ENCODE measurements around the gene OR2L13.

DNA sequence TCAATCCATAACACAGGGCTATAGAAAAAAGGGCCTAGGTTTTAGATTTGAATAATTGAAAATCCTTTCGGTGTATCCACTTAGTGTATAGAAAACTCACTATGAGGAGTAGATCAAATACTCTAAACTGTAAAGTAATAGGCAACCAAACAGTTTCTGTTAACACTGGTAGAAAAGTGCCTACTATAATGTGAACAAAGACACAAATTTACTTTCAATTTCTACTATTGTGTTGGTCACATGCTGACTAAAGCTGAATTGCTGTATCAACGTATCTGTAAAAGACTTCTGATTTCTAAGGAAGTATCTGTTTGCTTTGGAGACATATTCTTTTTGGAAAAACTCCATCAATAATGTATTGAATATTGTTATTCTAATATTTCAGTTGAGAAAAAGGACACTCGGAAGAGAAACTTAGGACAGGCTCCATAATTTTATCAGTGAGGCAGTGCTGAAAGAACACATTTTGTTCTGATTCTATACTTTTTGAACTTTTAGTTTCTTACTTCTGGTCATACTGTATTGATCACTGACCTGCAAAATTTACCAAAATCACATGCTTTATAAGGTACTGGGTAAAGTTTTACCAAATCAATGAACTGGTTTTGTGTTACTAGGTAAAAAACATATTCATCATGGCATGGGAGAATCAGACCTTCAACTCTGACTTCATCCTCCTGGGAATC lies 49.7 kb downstream of the OR2L13 start, which contains the start of gene OR2M5:
- TF ChIP-seq, protein P1, sequence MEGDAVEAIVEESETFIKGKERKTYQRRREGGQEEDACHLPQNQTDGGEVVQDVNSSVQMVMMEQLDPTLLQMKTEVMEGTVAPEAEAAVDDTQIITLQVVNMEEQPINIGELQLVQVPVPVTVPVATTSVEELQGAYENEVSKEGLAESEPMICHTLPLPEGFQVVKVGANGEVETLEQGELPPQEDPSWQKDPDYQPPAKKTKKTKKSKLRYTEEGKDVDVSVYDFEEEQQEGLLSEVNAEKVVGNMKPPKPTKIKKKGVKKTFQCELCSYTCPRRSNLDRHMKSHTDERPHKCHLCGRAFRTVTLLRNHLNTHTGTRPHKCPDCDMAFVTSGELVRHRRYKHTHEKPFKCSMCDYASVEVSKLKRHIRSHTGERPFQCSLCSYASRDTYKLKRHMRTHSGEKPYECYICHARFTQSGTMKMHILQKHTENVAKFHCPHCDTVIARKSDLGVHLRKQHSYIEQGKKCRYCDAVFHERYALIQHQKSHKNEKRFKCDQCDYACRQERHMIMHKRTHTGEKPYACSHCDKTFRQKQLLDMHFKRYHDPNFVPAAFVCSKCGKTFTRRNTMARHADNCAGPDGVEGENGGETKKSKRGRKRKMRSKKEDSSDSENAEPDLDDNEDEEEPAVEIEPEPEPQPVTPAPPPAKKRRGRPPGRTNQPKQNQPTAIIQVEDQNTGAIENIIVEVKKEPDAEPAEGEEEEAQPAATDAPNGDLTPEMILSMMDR (IDR thresholded peaks at IDR 0.05) = no peak
- no peak for TF ChIP-seq POLR2A (IDR thresholded peaks at IDR 0.05)
